ENCODE results near the gene ASB14. TPM values are rescaled to one million over a fixed set of nuclear protein-coding genes. Genes with fewer than 3 reads are reported as not detected.

Gene ASB14
- total RNA-seq, result 0.14 TPM in 1 of 2 replicates, not detected in the other

DNA sequence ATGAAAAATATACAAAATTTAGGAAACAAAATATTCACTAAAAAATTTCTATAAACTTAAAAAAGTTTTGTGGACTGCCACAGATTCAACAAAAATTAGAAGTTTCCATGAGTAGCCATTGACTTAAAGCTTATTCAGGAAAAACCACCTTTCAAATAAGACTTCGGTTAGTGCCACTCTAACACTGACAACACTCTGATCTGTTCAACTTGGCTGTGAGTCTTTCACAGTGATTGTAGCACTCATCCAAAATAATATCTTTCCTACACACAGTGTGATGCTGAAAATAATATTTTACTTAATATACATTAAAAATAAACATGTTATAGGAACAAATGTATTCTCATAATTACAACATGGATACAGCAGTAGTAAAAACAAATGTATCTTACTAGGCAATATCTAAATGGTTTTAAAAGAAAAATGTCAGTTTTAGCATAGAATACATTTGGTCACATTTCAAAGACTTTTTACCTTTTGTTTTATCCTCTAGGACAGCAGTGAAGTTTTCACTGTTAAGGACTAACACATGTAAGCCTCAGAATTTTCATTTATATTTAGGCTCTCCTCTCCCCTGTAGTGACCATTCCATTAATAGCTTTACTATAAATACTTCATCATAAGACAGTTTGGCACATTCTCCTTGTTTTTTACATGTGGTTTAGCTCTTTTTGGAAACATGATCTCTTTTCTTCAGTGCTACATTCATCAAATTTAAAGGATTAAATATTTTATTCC lies at the start of gene ASB14:
TSS of gene ASB14 (minus strand) at position 527 of the 738 bp plus-strand sequence. CDS start 652 bp downstream, outside the sequence.

DNA sequence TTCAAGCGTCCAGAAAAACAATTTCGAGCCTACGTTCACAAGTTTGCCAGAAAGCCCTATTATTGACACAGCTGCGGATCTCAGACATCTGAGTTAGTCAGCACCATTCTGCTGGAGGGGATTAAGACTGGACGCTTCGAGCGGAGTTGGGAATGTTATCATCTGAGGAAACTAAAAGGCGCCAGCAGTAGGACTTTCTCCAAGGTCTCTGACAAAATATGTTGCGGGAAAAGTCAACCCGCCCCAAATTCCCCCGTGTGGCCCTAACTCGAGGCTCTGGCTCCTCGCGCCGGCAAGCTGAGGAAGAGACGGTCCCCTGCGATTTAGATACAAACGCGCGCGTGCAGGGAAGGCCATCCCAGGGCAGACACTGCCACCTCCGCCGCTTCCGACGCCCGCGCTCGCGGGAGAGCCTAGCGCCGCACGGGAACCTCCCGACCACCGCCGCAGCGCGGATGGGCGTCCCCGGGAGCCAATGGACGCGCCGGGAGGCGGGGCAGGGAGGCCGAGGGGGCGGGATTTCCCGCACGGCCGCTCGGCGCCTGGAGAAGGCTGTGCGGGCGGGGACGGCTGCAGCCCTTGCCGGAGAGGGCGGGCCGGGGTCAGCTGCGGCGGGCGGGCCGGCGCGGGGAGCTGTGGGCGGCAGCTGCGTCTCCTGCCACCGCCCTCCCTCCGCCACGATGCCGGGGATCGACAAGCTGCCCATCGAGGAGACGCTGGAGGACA lies 65.1 kb downstream of the ASB14 start, which contains the start of gene APPL1:
TSS of gene APPL1 (plus strand) at position 526 of the 726 bp plus-strand sequence. CDS start at position 681, 155 bp downstream.

Other genes starting within 250 kb of the ASB14 start
- gene SPATA12, start 232.0 kb downstream of the ASB14 start, total RNA-seq, result not detected in 2 replicates
- gene IL17RD, start 127.3 kb downstream of the ASB14 start, total RNA-seq, result 0.44 and 0.72 TPM in 2 replicates
- not detected in 2 replicates for gene HESX1, start 92.7 kb downstream of the ASB14 start, total RNA-seq
- 18.8 and 55.5 TPM in 2 replicates for gene APPL1, start 65.0 kb downstream of the ASB14 start, total RNA-seq

All from placental pericyte (primary cell).